Central memory CD8-positive, alpha-beta T cell (primary cell): ENCODE results near the gene ELF4.
A peak's percentile ranks its signal among the peaks of the same experiment; 100 is the strongest.

Experiments used
- ATAC-seq: fragments of 150-1000 bp; cut with Tn5 transposase; replicated peaks from 2 replicates; pipeline ENCODE4 v1.10.0; 2022; ENCODE audit warnings: mild to moderate bottlenecking, moderate FRiP score, moderate number of reproducible peaks; ENCODE audit not compliant: poor library complexity, severe bottlenecking; ENCODE audit errors: extremely low read depth
- DNase-seq, 2 donors: peaks; one replicate each; pipeline ENCODE4 v3.0.0; 2021; ENCODE audit warnings: low spot score in 2 of 2
- H3K27ac Mint-ChIP-seq: one replicate; pipeline ENCODE4 v1.8.0; 2022; ENCODE audit warnings: low read depth, mild to moderate bottlenecking, moderate library complexity, mixed read lengths
- H3K27me3 Mint-ChIP-seq: one replicate; pipeline ENCODE4 v1.8.0; 2022; ENCODE audit warnings: mixed read lengths
- H3K36me3 Mint-ChIP-seq: one replicate; pipeline ENCODE4 v1.8.0; 2022; ENCODE audit warnings: mild to moderate bottlenecking, moderate library complexity, mixed read lengths; ENCODE audit not compliant: insufficient read depth
- H3K4me1 Mint-ChIP-seq: one replicate; pipeline ENCODE4 v1.8.0; 2022; ENCODE audit warnings: mixed read lengths
- H3K4me3 Mint-ChIP-seq: one replicate; pipeline ENCODE4 v1.8.0; 2022; ENCODE audit warnings: mild to moderate bottlenecking, moderate library complexity, mixed read lengths
- H3K9me3 Mint-ChIP-seq: one replicate; pipeline ENCODE4 v1.8.0; 2022; ENCODE audit warnings: mixed read lengths

The ELF4 gene

DNA sequence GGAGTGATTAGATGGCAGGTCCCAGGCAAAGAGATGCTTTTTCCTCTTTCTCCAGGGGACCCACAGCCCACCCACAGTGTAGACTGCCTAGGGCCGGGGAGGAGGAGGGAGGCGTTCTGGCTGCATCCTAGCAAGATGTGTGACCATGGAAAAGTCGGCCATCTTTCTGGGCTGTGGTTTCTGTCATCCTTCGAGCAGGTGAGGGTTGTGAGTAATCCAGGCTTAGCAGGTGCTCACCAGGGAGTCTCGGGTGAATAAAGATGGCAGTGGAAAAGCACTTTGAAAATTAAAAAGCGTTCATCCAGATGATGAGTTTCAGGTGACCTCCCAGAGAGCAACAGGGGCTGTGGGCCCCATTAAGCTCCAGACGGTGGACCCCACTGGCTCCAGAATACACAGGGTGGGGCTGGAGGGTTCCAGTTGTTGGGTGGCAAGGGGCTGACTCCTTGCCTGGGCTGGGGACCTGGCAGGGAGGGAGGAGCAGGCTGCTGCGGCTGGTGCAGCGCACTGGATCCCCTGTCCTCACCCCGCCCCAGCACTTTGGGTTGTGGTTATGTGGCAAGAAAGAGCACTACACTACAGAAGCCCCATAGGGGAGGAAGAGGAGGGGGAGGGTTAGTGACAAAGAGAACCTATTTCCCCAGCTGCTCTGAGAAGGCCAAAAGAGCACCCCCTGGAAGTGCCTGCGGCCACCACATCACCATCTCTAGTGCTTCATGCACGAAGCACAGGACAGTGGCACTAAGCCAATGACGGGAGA, 23.7 kb downstream of the ELF4 start:
- peaks cover 58% of the 10 kb centered on the region for H3K4me1 Mint-ChIP-seq
- H3K27ac Mint-ChIP-seq: peak overlapping the region; percentile 57
- H3K4me3 Mint-ChIP-seq: peak overlapping the region; percentile 83
- DNase-seq (peak in 1 of 2 donors; percentile 57), ATAC-seq (peak; percentile 67)
- peaks cover 16% of the 10 kb centered on the region for H3K36me3 Mint-ChIP-seq
- H3K27me3 Mint-ChIP-seq: no peaks in the 10 kb centered on the region
- no peaks in the 10 kb centered on the region for H3K9me3 Mint-ChIP-seq

DNA sequence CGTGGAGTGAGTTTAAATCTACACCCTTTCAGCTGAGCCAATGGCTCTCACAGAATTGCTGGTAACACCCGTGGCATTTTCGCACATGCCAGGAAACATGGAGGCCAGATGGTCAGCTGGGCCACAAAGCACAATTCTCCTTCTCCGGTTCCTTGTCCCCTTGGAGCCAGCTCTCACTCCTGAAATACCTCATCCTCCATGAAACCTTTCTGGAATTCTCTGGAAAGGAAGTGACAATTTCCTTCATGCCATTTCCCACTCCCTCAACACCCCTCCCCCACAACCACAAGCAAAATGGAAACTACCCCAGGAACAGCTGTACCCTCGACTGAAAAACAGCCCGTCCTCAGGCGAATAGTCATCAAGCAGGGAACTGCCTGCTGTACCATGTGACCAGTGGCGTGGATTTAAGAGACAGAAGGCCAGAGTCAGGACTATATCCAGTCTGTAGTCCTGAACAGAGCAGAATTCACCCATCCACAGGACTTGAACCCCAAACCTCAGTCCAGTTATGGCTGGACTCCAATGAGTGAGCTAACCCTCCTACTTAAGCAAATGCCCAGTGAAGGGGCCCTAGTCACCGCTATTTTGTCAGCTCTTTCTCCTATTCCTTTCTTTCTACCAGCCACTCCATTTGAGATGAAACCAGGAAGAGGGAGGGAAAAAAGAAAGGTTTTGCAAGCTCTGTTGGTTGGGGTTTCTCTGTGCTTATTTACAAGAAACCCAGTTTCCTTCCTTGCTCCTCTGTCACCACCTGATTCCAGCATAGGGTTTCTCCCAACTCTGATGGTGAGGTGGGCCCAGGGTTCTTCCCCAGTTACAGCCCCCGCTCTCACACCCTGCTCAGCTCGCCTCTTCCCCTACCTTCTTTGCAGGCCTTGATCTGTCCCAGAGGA, 24.5 kb downstream of the ELF4 start:
- Mint-ChIP-seq H3K36me3 (peaks cover 17% of the 10 kb centered on the region), H3K27me3 (no peaks in the 10 kb centered on the region), H3K4me3 (peak overlapping the region; percentile 83), H3K9me3 (no peaks in the 10 kb centered on the region), H3K27ac (peak overlapping the region; percentile 57), H3K4me1 (peaks cover 63% of the 10 kb centered on the region)
- DNase-seq: no peak
- ATAC-seq: no peak

DNA sequence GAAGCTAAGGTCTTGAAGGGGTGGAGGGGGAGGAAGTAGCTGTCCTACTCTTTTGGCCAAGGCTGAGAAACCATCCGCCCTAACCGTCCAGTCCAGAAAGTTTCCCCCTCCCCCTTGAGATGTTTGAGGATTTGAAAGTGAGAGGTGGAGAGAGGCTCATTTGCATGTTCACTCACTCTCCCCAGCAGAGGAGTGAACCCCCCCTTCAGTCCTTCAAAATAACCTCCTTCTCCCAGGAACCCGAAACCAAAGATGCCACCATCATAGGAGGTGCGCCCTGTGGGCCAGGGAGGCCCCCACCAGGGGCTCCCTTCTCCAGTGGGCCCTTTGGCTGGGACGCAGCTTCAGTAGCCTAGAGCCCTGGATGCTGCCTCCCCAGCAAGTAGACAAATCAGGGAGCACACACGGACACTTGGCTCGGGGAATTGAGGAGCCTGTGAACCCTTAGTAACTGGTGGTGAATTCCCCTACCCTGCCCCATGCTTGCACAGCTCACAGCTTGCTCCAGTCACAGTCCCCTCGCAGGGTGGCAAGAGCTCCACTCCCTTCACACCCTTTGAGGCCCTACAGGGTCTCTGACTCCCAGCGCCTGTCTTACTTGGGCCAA, 25.6 kb downstream of the ELF4 start:
- H3K27me3 Mint-ChIP-seq: no peaks in the 10 kb centered on the region
- H3K9me3 Mint-ChIP-seq: no peaks in the 10 kb centered on the region
- peaks cover 61% of the 10 kb centered on the region for H3K4me1 Mint-ChIP-seq
- H3K36me3 Mint-ChIP-seq: peaks cover 19% of the 10 kb centered on the region
- peak overlapping the region; percentile 83 for H3K4me3 Mint-ChIP-seq
- no peak for DNase-seq
- ATAC-seq: no peak
- H3K27ac Mint-ChIP-seq: no peak overlapping the region

DNA sequence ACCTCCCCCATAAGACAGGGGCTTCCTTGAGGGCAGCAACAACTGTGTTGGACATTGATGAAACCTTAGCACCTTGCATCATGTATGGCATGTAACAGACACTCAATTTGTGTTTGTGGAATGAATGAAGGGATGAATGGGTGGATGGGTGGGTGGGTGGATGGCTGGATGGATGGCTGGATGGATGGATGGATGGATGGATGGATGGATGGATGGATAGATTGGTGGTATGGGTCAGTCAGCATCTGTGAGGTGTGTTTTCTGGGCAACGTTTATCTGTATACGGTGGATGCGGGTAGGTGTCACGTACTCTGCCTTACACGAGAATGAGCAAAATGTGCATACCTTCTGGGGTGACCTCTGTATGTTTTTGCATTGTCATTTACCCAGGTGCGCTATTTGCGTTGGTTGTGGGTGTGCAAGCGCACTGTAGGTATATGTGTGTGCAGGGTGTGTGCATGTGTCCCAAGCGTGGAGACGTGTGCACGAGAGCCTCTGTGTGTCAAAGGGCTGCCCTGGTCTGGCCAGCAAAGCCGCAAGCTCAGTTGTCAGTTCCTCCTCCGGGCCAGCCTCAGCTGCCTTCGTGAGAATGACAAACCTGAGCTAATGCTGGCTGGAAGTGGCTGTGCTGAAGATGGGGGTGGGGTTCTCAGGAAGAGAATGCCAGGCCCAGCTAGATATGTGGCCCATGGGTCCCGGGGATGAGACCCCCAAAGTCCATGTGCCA, 26.5 kb downstream of the ELF4 start:
- peaks cover 19% of the 10 kb centered on the region for H3K36me3 Mint-ChIP-seq
- H3K27me3 Mint-ChIP-seq: no peaks in the 10 kb centered on the region
- no peaks in the 10 kb centered on the region for H3K9me3 Mint-ChIP-seq
- peak overlapping the region; percentile 24 for H3K27ac Mint-ChIP-seq
- peaks cover 67% of the 10 kb centered on the region for H3K4me1 Mint-ChIP-seq
- ATAC-seq (no peak), DNase-seq (no peak)
- H3K4me3 Mint-ChIP-seq: peak overlapping the region; percentile 83

DNA sequence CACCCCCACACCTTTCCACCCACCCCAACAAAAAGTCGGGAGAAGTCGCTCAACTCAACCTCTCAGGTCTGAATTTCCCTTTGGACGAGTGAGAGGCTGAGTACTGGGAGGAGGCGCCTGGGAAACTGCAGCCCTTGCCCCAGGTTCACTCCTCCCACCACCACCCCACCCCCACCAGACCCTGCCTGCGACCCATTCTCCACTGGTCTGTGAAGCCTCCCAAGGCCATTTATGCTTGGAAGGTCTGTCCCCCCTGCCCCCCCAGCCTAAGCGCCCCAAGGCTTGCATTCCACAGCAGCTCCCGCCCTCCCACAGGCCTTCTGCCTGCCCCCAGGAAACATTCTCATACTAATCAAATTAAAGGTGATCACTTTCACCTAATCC, 27.2 kb downstream of the ELF4 start:
- H3K4me3 Mint-ChIP-seq: peak overlapping the region; percentile 83
- peaks cover 64% of the 10 kb centered on the region for H3K4me1 Mint-ChIP-seq
- H3K27me3 Mint-ChIP-seq: no peaks in the 10 kb centered on the region
- peaks cover 19% of the 10 kb centered on the region for H3K36me3 Mint-ChIP-seq
- peak overlapping the region; percentile 68 for H3K27ac Mint-ChIP-seq
- no peak for DNase-seq
- H3K9me3 Mint-ChIP-seq: no peaks in the 10 kb centered on the region
- ATAC-seq: no peak

DNA sequence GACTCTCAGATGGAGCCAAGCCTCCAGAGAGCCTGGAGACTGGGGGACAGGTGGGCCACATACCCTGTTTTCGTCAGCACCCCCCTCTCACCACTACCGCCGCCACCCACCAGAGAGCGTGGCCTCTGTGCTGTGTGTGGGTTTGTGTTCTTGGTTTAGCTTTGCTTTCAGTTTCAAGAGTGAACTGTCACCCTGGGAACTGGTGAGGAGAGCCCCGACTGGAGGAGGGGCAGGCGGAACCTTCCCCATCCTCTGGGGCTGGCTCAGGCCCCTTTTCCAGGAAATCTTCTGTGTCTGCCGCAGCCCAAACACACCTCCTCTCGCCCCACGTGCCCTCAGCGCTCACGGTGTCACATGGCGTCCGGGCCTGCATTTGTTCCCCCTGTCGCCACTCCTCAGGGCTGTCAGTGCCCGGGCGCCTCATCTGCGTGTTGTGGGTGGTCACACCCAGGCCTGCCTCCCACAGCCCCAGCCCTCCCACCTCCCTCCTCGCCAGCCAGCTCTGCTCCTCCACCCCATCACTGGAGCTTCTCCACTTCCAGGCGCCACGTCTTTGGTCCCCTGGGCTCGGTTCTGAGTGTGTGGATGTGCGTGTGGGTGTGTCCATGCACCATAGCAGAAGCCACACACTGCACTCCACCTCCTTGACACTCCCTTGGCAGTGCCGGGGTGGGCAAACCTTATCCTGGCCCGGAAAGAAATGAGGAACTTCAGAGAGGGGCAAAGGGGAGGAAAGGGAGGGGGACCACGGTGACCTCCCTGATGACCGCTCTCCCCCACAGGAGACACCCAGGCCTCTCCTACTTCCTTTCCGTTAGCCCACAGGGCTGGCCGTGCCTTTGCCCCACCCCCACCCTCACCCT, 27.8 kb downstream of the ELF4 start:
- peaks cover 19% of the 10 kb centered on the region for H3K36me3 Mint-ChIP-seq
- peak overlapping the region; percentile 83 for H3K4me3 Mint-ChIP-seq
- DNase-seq (peak; percentile 22 to 45), ATAC-seq (peak; percentile 72)
- no peaks in the 10 kb centered on the region for H3K9me3 Mint-ChIP-seq
- H3K27ac Mint-ChIP-seq: peak overlapping the region; percentile 68
- H3K27me3 Mint-ChIP-seq: no peaks in the 10 kb centered on the region
- peaks cover 58% of the 10 kb centered on the region for H3K4me1 Mint-ChIP-seq

DNA sequence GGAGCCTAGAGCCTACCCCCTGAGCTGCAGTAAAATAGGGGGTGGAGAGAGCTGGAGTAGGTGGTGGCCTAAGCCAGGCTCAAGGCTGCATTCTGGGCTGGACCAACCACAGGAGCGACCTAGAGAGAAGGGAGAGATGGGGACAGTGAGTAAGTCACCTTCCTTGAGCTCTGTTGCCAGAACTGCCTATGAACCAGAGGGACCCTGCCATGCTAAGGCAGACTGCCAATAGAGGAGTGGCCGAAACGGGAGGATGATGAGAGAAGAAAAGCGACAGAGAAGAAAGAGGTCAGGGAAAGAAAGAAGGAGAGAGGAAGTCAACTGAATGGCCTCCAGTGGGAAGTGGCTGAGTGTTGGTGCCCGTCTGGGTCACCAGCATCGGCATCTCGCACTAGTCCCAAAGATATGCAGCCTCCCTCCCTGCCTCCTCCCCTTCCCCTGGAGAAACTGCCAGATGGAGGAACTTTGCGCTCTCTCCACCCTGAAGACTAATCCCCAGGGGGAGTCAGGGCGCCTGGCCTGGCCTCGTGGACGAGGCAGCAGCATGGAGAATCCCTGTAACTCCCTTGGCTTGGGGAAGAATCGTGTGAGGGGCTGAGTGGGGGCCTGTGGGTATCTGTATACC, 28.8 kb downstream of the ELF4 start:
- peaks cover 53% of the 10 kb centered on the region for H3K4me1 Mint-ChIP-seq
- H3K27ac Mint-ChIP-seq: peak overlapping the region; percentile 89
- H3K9me3 Mint-ChIP-seq: no peaks in the 10 kb centered on the region
- peaks cover 14% of the 10 kb centered on the region for H3K36me3 Mint-ChIP-seq
- no peak for ATAC-seq
- DNase-seq: no peak
- no peaks in the 10 kb centered on the region for H3K27me3 Mint-ChIP-seq
- peak overlapping the region; percentile 83 for H3K4me3 Mint-ChIP-seq

DNA sequence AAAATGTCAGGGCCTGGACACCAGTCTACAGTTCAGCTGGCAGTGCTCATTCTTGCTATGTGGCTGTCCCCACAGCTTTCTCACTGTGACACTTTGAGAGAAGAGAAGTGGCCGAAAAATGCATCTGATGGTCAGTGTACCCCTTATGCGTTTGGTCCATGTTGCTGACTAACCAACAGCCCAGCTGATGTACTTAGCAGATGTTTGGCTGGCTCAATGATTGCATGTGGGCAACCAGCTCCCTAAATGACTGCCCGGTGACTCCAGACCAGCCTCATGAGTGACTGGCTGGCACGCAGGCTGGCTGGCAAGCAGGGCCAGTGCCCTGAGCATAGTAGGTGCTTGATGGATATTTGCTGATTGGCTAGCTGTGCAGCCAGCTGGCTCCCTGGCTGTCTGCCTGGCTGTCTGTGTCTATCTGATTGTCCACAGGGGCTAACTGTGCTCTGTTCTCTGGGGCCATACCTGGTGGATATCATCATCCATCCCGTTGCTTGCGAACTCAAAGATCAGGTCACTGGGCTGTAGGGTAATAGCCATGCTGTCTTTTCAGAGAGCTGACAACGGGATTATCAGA, 29.4 kb downstream of the ELF4 start:
- H3K27ac Mint-ChIP-seq: peak overlapping the region; percentile 89
- H3K4me1 Mint-ChIP-seq: peaks cover 46% of the 10 kb centered on the region
- no peaks in the 10 kb centered on the region for H3K9me3 Mint-ChIP-seq
- no peak overlapping the region for H3K4me3 Mint-ChIP-seq
- no peaks in the 10 kb centered on the region for H3K27me3 Mint-ChIP-seq
- ATAC-seq (no peak), DNase-seq (no peak)
- H3K36me3 Mint-ChIP-seq: peaks cover 15% of the 10 kb centered on the region

DNA sequence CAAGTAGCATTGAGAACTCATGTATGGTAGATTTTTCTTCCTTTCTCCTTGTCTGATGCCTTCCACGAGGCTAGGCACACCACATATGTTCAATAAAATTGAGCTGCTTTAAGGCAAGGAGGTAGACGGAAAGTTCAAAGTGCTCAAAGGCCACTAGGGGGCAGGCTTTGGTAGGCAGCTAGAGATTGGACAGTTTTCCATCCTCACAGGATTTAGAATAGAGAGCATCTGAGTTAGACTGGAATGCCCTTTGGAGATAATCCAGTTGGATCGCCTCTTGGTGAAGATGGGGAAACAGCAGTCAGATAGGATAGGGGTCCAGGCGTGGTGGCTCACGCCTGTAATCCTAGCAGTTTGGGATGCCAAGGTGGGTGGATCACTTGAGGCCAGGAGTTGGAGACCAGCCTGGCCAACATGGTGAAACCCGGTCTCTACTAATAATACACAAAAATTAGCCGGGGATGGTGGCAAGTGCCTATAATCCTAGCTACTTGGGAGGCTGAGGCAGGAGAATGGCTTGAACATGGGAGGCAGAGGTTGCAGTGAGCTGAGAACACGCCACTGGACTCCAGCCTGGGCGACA, 30.4 kb downstream of the ELF4 start:
- Mint-ChIP-seq H3K4me1 (peaks cover 46% of the 10 kb centered on the region), H3K27ac (peak overlapping the region; percentile 73), H3K4me3 (no peak overlapping the region), H3K27me3 (no peaks in the 10 kb centered on the region), H3K36me3 (peaks cover 20% of the 10 kb centered on the region), H3K9me3 (no peaks in the 10 kb centered on the region)
- DNase-seq (peak; percentile 24 to 25), ATAC-seq (no peak)

DNA sequence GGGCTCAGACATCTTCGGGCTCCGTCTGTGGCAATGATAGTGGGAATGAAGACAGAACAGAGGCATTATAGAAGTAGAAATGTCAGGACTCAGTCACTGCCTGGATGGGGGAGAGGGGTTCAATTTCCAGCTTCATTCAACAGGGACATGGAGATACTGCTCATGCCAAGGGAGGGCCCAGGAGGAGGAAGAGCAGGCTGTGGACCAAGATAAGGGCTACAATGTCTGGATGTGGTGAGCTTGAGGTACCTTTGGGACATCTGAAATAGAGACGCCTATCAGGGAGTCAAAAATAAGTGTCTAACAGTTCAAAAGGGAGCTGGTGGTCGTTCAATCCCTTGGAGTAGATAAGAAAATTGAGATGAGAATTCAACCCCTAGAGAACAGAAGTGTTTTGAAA, 34.5 kb downstream of the ELF4 start:
- ATAC-seq (no peak), DNase-seq (no peak)
- Mint-ChIP-seq H3K4me3 (no peak overlapping the region), H3K9me3 (no peaks in the 10 kb centered on the region), H3K27me3 (no peaks in the 10 kb centered on the region), H3K27ac (no peak overlapping the region), H3K36me3 (peaks cover 32% of the 10 kb centered on the region), H3K4me1 (peaks cover 10% of the 10 kb centered on the region)

DNA sequence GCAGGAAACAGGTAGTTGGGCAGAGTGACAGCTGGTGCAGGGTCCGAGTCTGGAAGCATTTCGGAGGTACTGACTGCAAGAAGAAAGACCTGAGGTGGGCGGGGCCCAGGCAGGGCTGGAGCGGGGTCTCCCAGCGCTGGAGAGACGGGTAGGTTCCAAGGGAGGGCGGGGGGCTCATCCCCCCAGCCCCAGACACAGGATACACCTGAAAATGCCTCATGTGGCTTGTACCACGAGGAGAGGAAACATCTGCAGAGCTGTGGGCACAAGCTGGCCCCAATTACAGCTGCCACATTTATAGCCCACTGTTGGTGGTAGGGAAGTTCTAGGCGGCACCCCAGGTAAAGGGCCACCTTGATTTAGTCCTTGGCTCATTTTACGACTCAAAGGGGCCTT, 38.0 kb downstream of the ELF4 start:
- DNase-seq: no peak
- peaks cover under 1% of the 10 kb centered on the region for H3K4me1 Mint-ChIP-seq

More for the DNA sequence above, 38.0 kb downstream of the ELF4 start:
- no peak overlapping the region for H3K27ac Mint-ChIP-seq
- H3K36me3 Mint-ChIP-seq: peaks cover 49% of the 10 kb centered on the region
- no peak overlapping the region for H3K4me3 Mint-ChIP-seq
- no peak for ATAC-seq
- no peaks in the 10 kb centered on the region for H3K9me3 Mint-ChIP-seq
- no peaks in the 10 kb centered on the region for H3K27me3 Mint-ChIP-seq
